OCI-LY3 (cell line): Measurements from ENCODE around the gene SPOP.

Experiments
- H2AFZ ChIP-seq: fragments of 200-600, 300-600 bp; shearing (Covaris generic); 2 replicates; pipeline ENCODE4 v1.6.0; 2014; ENCODE audit warnings: antibody characterized with exemption, low read depth, low read length
- H3K27ac ChIP-seq: fragments of 200-600, 300-600 bp; sonication (generic); 2 replicates; pipeline ENCODE4 v1.5.1; 2014; ENCODE audit warnings: mild to moderate bottlenecking, low read length, moderate library complexity, mixed read lengths
- H3K27me3 ChIP-seq: fragments of 200-600, 300-600 bp; sonication (generic); 2 replicates; pipeline ENCODE4 v1.6.1; 2014; ENCODE audit warnings: low read depth, low read length, mixed read lengths
- H3K36me3 ChIP-seq: fragments of 200-600, 300-600 bp; sonication (generic); replicated peaks from 2 replicates; pipeline ENCODE3; 2014; ENCODE audit warnings: low read depth, low read length, mixed read lengths
- H3K4me1 ChIP-seq: fragments of 300-600, 200-600 bp; sonication (generic); 2 replicates; pipeline ENCODE4 v1.6.1; 2014; ENCODE audit warnings: low read length, mixed read lengths
- H3K4me2 ChIP-seq: fragments of 200-600, 300-600 bp; sonication (generic); 2 replicates; pipeline ENCODE4 v1.6.1; 2014; ENCODE audit warnings: low read length, mixed read lengths
- H3K4me3 ChIP-seq: fragments of 300-600, 200-600 bp; sonication (generic); 2 replicates; pipeline ENCODE4 v1.5.1; 2014; ENCODE audit warnings: antibody characterized with exemption, mild to moderate bottlenecking, low read length, moderate library complexity
- H3K79me2 ChIP-seq: fragments of 300-600, 200-600 bp; shearing (Covaris generic); 2 replicates; pipeline ENCODE4 v1.6.1; 2014; ENCODE audit warnings: mild to moderate bottlenecking, low read length, mixed read lengths
- H3K9ac ChIP-seq: fragments of 300-600, 200-600 bp; shearing (Covaris generic); 2 replicates; pipeline ENCODE4 v1.6.0; 2014; ENCODE audit warnings: mild to moderate bottlenecking, low read length, moderate library complexity
- H3K9me3 ChIP-seq: fragments of 200-600, 300-600 bp; shearing (Covaris generic); 2 replicates; pipeline ENCODE4 v1.6.1; 2014; ENCODE audit warnings: low read length, mixed read lengths; ENCODE audit not compliant: insufficient read depth
- H4K20me1 ChIP-seq: fragments of 200-600, 300-600 bp; sonication (generic); 2 replicates; pipeline ENCODE4 v1.6.1; 2016; ENCODE audit warnings: low read length, mixed read lengths; ENCODE audit not compliant: insufficient read depth
- EZH2phosphoT487 ChIP-seq: fragments of 200-600 bp; shearing (Covaris generic); IDR thresholded peaks from 2 replicates; pipeline ENCODE4 v1.6.1; 2018; ENCODE audit warnings: antibody characterized with exemption, mixed run types, low read depth
- TF ChIP-seq, protein P1 (sequence below): fragments of 200-600, 300-600 bp; sonication (generic); IDR thresholded peaks from 2 replicates; pipeline ENCODE4 v1.5.1; 2014; ENCODE audit warnings: antibody characterized with exemption, low read length, low read depth

SPOP gene

DNA sequence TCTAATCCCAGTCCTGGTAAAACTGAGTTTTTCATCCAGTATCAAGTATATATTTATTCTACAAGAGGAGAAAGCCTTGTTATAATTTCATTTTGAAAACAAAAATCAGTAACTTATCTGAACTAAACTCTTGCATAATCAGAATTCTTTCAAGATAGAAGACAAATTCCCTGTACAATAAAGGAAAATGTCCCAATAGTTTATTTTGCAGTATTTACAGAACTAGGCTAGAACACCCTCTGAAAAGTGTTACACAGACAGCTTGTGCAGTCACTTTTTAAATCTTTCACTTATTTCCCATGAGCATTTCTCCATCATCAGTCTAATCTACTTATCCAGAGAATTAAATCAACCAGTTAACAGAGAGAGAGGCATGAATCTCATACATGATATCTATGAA is 48.5 kb downstream of the SPOP start:
- peaks cover 5% of the 10 kb centered on the region for H3K36me3 ChIP-seq
- H4K20me1 ChIP-seq: peaks cover 19% of the 10 kb centered on the region; the same call in 1 of the 2 replicates
- H3K4me2 ChIP-seq: no peak overlapping the region
- TF ChIP-seq, protein P1, sequence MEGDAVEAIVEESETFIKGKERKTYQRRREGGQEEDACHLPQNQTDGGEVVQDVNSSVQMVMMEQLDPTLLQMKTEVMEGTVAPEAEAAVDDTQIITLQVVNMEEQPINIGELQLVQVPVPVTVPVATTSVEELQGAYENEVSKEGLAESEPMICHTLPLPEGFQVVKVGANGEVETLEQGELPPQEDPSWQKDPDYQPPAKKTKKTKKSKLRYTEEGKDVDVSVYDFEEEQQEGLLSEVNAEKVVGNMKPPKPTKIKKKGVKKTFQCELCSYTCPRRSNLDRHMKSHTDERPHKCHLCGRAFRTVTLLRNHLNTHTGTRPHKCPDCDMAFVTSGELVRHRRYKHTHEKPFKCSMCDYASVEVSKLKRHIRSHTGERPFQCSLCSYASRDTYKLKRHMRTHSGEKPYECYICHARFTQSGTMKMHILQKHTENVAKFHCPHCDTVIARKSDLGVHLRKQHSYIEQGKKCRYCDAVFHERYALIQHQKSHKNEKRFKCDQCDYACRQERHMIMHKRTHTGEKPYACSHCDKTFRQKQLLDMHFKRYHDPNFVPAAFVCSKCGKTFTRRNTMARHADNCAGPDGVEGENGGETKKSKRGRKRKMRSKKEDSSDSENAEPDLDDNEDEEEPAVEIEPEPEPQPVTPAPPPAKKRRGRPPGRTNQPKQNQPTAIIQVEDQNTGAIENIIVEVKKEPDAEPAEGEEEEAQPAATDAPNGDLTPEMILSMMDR: no peak
- no peak for TF ChIP-seq EZH2phosphoT487
- H3K9me3 ChIP-seq: no peaks in the 10 kb centered on the region
- no peak overlapping the region for H3K27ac ChIP-seq
- no peaks in the 10 kb centered on the region for H3K27me3 ChIP-seq
- no peak overlapping the region for H3K4me3 ChIP-seq
- 0 out of 2 replicates have a peak, but pooled peaks cover 6% of the 10 kb centered on the region for H3K4me1 ChIP-seq
- H2AFZ ChIP-seq: no peak overlapping the region
- H3K79me2 ChIP-seq: peaks cover 12% of the 10 kb centered on the region; the same call in 1 of the 2 replicates
- H3K9ac ChIP-seq: no peak overlapping the region

DNA sequence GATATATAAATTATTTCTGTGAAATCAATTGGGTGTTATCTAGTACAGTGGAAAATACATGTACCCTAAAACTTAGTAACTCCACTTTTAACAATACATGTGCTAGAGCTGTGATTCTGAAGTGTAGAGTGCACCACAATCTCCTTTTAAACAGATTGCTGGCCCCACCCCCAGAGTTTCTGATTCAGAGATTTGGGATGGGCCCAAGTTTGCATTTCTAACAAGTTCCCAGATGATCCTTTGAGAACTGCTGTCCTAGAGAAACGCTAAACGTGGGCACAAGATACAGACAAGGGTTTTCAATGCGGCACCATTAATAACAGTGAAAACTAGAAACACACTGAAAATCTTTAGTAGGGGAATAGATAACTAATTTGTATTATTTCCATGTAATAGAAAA is 53.0 kb downstream of the SPOP start:
- Histone ChIP-seq H3K27me3 (no peaks in the 10 kb centered on the region), H3K9ac (no peak overlapping the region), H3K79me2 (peaks cover 9% of the 10 kb centered on the region; the same call in 1 of the 2 replicates), H3K9me3 (no peaks in the 10 kb centered on the region), H3K36me3 (peaks cover 13% of the 10 kb centered on the region), H4K20me1 (peaks cover 16% of the 10 kb centered on the region), H3K4me1 (no peaks in the 10 kb centered on the region), H3K27ac (no peak overlapping the region), H3K4me3 (no peak overlapping the region), H3K4me2 (no peak overlapping the region), H2AFZ (no peak overlapping the region)
- TF ChIP-seq, protein P1: no peak
- TF ChIP-seq EZH2phosphoT487: no peak

DNA sequence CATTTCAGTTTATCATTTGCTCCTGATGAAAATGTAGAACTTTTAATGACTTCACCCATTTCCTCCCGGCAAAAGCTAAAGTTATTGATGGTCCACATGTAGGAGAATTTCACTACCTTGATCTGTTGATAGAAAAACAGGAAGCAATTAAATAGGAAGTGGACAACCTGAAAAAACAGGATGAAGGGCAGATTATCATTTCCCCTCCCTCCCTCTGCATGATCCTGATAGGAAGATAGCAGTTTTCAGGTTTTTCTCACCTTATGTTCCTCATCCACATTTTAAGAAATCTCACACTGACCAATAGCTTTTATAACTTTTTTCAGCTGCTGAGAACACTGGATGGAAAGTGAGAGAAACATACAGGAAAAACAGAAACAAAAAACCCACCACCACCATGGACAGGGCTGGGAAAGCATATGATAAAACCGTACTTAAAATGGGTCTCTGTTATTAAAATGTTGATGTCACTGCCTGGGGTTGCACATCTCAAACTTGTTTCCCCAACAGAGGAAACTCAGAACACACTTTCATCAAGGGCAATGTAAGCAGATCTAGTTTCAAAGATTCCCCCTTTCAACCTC is 55.9 kb downstream of the SPOP start:
- H2AFZ ChIP-seq: no peak overlapping the region
- H4K20me1 ChIP-seq: peaks cover 9% of the 10 kb centered on the region; the same call in 1 of the 2 replicates
- peaks cover 27% of the 10 kb centered on the region for H3K36me3 ChIP-seq
- TF ChIP-seq EZH2phosphoT487: no peak
- TF ChIP-seq, protein P1: no peak
- H3K4me2 ChIP-seq: no peak overlapping the region
- no peak overlapping the region for H3K27ac ChIP-seq
- no peak overlapping the region for H3K9ac ChIP-seq
- H3K9me3 ChIP-seq: no peaks in the 10 kb centered on the region
- peaks cover 1% of the 10 kb centered on the region; the same call in 1 of the 2 replicates for H3K4me1 ChIP-seq
- no peaks in the 10 kb centered on the region; the same call in 1 of the 2 replicates for H3K79me2 ChIP-seq
- no peak overlapping the region for H3K4me3 ChIP-seq
- no peaks in the 10 kb centered on the region for H3K27me3 ChIP-seq

DNA sequence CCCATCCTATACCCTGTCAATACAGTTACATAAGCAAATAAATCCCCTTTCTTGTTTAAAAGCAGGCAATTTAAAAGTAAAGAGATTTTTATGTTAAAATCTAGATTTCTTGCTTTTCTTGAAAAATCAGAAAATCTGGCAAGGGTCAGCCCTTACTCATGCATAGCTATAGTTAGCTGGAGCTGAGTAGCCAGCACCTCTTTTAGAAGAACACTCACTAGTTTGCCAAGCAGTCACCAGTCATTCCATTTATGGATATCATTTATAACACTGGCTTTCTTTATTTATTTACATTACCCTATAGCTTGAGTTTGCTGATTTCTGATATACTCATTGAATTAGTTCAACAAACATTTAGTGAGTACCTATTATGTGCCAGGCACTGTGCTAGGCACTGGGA is 56.5 kb downstream of the SPOP start:
- H3K36me3 ChIP-seq: peaks cover 33% of the 10 kb centered on the region
- TF ChIP-seq, protein P1: no peak
- no peak for TF ChIP-seq EZH2phosphoT487
- H3K9me3 ChIP-seq: no peaks in the 10 kb centered on the region
- H3K27ac ChIP-seq: no peak overlapping the region
- H3K79me2 ChIP-seq: no peaks in the 10 kb centered on the region
- no peaks in the 10 kb centered on the region for H3K27me3 ChIP-seq
- no peak overlapping the region for H3K4me3 ChIP-seq
- no peak overlapping the region for H3K9ac ChIP-seq
- no peak overlapping the region for H2AFZ ChIP-seq
- no peak overlapping the region for H3K4me2 ChIP-seq
- peaks cover 7% of the 10 kb centered on the region for H3K4me1 ChIP-seq
- H4K20me1 ChIP-seq: peaks cover 9% of the 10 kb centered on the region; the same call in 1 of the 2 replicates
